HG02642 (cell line): ENCODE results near the gene SIVA1.

ENCODE experiments used
- ATAC-seq: cut with Tn5 transposase; IDR thresholded peaks from one replicate; pipeline ENCODE4 v1.9.1; 2021; ENCODE audit warnings: mild to moderate bottlenecking; ENCODE audit not compliant: unreplicated experiment, poor library complexity

Gene SIVA1

GRCh38 chr14:104752735-104753527, at the start of gene SIVA1:
TSS of gene SIVA1 (plus strand) at chr14:104753147. CDS start at chr14:104753202, 55 bp downstream.
- ATAC-seq = peak; percentile 90

- no peak for ATAC-seq
Observed at GRCh38 chr14:104703269-104703668, 49.7 kb upstream of the SIVA1 start.

- no peak for ATAC-seq
Observed at GRCh38 chr14:104704252-104704651, 48.7 kb upstream of the SIVA1 start.

- ATAC-seq = no peak
Observed at GRCh38 chr14:104705340-104706047, 47.5 kb upstream of the SIVA1 start.

- no peak for ATAC-seq
Observed at GRCh38 chr14:104706733-104707607, 46.0 kb upstream of the SIVA1 start.

- no peak for ATAC-seq
Observed at GRCh38 chr14:104707608-104708595, 45.0 kb upstream of the SIVA1 start.

- ATAC-seq = peak; percentile 57
Observed at GRCh38 chr14:104708606-104709268, 44.2 kb upstream of the SIVA1 start.

GRCh38 chr14:104709387-104710039, 43.4 kb upstream of the SIVA1 start:
- ATAC-seq = no peak

- no peak for ATAC-seq
Observed at GRCh38 chr14:104710071-104710735, 42.7 kb upstream of the SIVA1 start.

GRCh38 chr14:104712881-104713734, 39.8 kb upstream of the SIVA1 start:
- ATAC-seq = no peak

- no peak for ATAC-seq
Observed at GRCh38 chr14:104714066-104714465, 38.9 kb upstream of the SIVA1 start.

- ATAC-seq = no peak
Observed at GRCh38 chr14:104714681-104715080, 38.3 kb upstream of the SIVA1 start.

- no peak for ATAC-seq
Observed at GRCh38 chr14:104715416-104715815, 37.5 kb upstream of the SIVA1 start.

GRCh38 chr14:104715871-104716270, 37.1 kb upstream of the SIVA1 start:
- ATAC-seq = no peak

- no peak for ATAC-seq
Observed at GRCh38 chr14:104717137-104717536, 35.8 kb upstream of the SIVA1 start.

GRCh38 chr14:104717646-104718045, 35.3 kb upstream of the SIVA1 start:
- ATAC-seq = no peak

GRCh38 chr14:104718147-104718546, 34.8 kb upstream of the SIVA1 start:
- ATAC-seq = no peak
